ENCODE data around the gene RAB3D. TPM values are rescaled to one million over a fixed set of nuclear protein-coding genes. Genes with fewer than 3 reads are reported as not detected.

Gene RAB3D
- total and polyA plus RNA-seq, 3 experiments from 2014 or later: 3.2 to 4.5 (median 3.7) TPM

DNA sequence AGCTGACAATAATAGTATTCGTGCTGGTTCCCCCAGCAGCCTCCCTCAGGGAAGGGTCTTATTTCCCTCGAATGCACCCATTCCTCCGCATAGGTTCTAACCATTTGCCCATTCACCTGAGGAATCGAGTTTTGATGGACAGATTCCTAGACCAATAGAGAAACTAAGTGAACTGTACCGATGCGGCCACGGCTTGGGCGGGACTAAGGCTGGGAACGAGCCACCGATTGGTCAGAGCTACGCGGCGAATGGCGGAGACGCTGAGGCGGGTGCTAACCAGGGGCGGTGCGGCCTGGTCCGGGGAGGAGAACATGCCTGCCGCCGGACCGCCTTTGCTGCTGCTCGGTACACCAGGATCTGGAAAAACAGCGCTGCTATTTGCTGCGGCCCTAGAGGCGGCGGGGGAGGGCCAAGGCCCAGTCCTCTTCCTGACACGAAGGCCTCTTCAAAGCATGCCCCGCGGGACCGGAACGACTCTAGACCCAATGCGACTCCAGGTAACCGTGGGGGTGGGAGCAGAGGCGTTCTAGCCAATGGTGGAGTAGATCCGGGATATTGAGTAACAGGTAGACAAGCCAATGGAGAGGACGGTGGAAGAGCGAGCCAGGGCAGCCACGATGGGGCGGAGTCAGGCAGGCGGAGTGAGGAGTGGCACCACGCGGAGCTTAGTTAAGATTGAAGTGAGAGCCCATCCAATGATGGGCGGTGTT lies 35.1 kb upstream of the RAB3D start, which contains the start of gene SWSAP1:
SWSAP1 (plus strand) TSS at position 234 of the 710 bp plus-strand sequence; CDS start at position 249, 15 bp downstream.
- DNase-seq: peak; percentile 94 to 99 (median 98)
- H3K4me3 Mint-ChIP-seq: peak within 1 kb of the TSS in 1 of 7 donors; percentile 37
- ChIA-PET CTCF (interaction anchor here (0.6 to 3.6 kb wide), 10 partner anchors 9 to 286 kb away, joined by 3 to 22 read pairs (median 4); partner anchors contain the start of genes CCDC159, EPOR, ODAD3 and PRKCSH), POLR2A (interaction anchor here (0.7 to 2.1 kb wide), 12 partner anchors 8 to 413 kb away, joined by 3 to 24 read pairs (median 4); partner anchors contain the start of genes CCDC159, ECSIT, ELOF1 and EPOR)
- no peaks in the 10 kb centered on the region for H3K36me3 ChIP-seq (ENCODE audit: insufficient read depth, low read length)
- peaks cover 13 to 21% (median 15%) of the 10 kb centered on the region in 3 donors for H3K4me1 Mint-ChIP-seq
- peak within 1 kb of the TSS; percentile 88 for H3K27ac ChIP-seq (ENCODE audit: low read depth, low read length)
- no peaks in the 10 kb centered on the region for H3K9me3 ChIP-seq (ENCODE audit: low read length)
- H3K9me3 Mint-ChIP-seq: no peaks in the 10 kb centered on the region
- H3K27ac Mint-ChIP-seq: peak within 1 kb of the TSS in 1 of 8 donors; percentile 70
- peaks cover 33% of the 10 kb centered on the region for H3K4me1 ChIP-seq (ENCODE audit: insufficient read depth, low read length)
- no peaks in the 10 kb centered on the region for H3K27me3 ChIP-seq (ENCODE audit: insufficient read depth, low read length, poor library complexity, severe bottlenecking)
- no peaks in the 10 kb centered on the region for H3K27me3 Mint-ChIP-seq
- H3K36me3 Mint-ChIP-seq: peaks cover 8 to 19% (median 11%) of the 10 kb centered on the region in 3 donors
- H3K4me3 ChIP-seq (ENCODE audit: low read length): peak within 1 kb of the TSS; percentile 57

DNA sequence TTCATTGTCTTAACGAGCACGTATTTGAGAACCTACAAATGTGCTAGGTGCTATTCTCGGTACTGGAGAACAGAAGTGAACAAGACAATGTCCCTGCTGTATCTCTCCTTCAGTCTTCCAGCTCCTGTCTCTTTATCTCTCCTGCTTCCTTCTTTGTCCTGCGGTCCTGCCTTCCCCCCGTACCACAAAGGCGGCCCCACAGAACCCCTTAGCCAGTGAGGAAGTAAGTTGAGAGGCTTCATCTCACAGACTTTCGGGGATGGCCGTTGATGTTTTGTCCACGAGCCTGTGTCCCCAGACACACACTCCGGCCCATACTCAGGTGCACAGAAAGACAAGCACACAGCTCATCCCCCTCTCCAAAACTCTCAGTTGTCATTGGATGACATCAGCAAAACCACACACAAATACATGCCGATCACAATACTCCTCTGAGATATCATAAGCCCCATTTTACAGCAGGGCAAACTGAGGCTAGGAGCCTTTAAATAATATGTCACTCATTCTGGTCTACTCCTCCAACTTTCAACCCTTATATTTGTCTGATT lies 34.5 kb upstream of the RAB3D start:
- no peaks in the 10 kb centered on the region for H3K9me3 Mint-ChIP-seq

DNA sequence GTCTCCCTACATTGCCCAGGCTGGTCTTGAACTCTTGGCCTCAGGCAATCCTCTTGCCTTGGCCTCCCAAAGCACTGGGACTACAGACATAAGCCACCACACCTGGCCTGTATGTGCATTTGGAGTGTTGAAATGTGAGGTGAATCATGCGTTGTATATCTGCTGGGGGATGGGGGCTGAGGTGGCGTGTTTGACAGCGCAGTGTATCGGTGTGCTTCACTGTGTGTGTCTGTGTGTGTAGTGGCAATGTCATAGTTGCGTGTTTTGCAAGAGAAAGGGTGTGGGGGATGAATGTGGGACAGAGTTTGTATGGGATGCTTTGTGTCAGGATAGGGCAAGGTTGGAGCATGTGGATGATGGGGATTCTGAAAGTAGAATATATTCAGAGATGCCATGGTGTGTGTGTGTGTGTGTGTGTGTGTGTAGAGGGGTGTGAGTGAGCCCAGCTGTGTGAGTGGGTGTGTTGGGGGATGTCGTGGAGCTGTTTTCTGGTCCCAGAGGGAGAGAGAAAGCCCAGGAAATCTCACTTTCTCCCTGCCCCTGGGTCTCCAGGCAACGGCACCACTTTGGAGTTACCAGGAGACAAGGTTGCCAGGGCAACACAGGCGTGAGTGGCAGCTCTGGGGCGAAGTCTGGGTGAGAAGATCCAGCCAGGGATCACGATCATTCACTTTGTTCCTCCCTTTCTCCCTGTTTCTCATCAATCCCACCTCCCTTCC lies 33.9 kb upstream of the RAB3D start:
- peak overlapping the region; percentile 4 to 50 (median 32) for H3K4me3 Mint-ChIP-seq
- Histone ChIP-seq H3K27ac (ENCODE audit: low read depth, low read length) (no peak overlapping the region), H3K9me3 (ENCODE audit: low read length) (no peaks in the 10 kb centered on the region)

More for the DNA sequence above, 34.5 kb upstream of the RAB3D start:
- H3K4me1 ChIP-seq (ENCODE audit: insufficient read depth, low read length): peaks cover 33% of the 10 kb centered on the region
- Mint-ChIP-seq H3K36me3 (peaks cover 8 to 24% (median 11%) of the 10 kb centered on the region in 3 donors), H3K4me1 (peaks cover 13 to 21% (median 15%) of the 10 kb centered on the region in 3 donors), H3K27ac (no peak overlapping the region), H3K27me3 (no peaks in the 10 kb centered on the region), H3K4me3 (no peak overlapping the region)
- POLR2A ChIA-PET: interaction anchor here (1.1 to 2.1 kb wide), 9 partner anchors 9 to 412 kb away, joined by 3 to 24 read pairs (median 3); partner anchors contain the start of genes CCDC159, ECSIT, ELOF1 and EPOR
- H3K9me3 ChIP-seq (ENCODE audit: low read length): no peaks in the 10 kb centered on the region
- H3K27ac ChIP-seq (ENCODE audit: low read depth, low read length): peak overlapping the region; percentile 88
- CTCF ChIA-PET: interaction anchor here (0.7 to 3.6 kb wide), 7 partner anchors 9 to 109 kb away, joined by 3 to 22 read pairs (median 5); partner anchors contain the start of genes CCDC159, EPOR, ODAD3 and PRKCSH
- H3K36me3 ChIP-seq (ENCODE audit: insufficient read depth, low read length): no peaks in the 10 kb centered on the region
- H3K27me3 ChIP-seq (ENCODE audit: insufficient read depth, low read length, poor library complexity, severe bottlenecking): no peaks in the 10 kb centered on the region
- H3K4me3 ChIP-seq (ENCODE audit: low read length): peak overlapping the region; percentile 57
- no peak for DNase-seq

DNA sequence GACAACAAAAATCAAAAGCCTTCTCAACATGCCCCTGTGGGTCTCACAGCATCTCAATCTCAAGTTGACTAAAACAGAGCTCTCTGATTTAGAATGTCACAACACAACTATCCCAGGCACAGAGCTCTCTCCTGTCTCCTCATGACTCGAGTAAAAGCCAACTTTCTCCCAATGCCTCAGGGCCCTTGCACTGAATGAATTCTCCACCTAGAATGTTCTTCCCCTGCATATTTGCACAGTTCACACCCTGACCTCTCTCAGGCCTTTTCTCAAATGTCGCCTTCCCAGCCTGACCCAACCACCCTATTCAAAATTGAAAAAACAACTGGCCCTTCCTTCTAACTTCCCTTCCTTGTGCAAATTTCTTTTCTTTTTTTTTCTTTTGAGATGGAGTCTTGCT lies 31.3 kb upstream of the RAB3D start:
- H3K4me1 Mint-ChIP-seq: peaks cover 0 to 4% (median 2%) of the 10 kb centered on the region in 3 donors
- peak overlapping the region in 2 of 8 donors; percentile 20 to 43 for H3K27ac Mint-ChIP-seq
- no peak overlapping the region for H3K4me3 Mint-ChIP-seq
- CTCF ChIA-PET: no interaction called here
- no peaks in the 10 kb centered on the region for H3K9me3 ChIP-seq (ENCODE audit: low read length)
- no peak for DNase-seq
- no peaks in the 10 kb centered on the region for H3K27me3 Mint-ChIP-seq
- no peak overlapping the region for H3K27ac ChIP-seq (ENCODE audit: low read depth, low read length)
- no peaks in the 10 kb centered on the region for H3K27me3 ChIP-seq (ENCODE audit: insufficient read depth, low read length, poor library complexity, severe bottlenecking)
- H3K4me1 ChIP-seq (ENCODE audit: insufficient read depth, low read length): peaks cover 16% of the 10 kb centered on the region
- POLR2A ChIA-PET: no interaction called here
- H3K4me3 ChIP-seq (ENCODE audit: low read length): no peak overlapping the region
- no peaks in the 10 kb centered on the region for H3K9me3 Mint-ChIP-seq
- H3K36me3 Mint-ChIP-seq: peaks cover 4 to 34% (median 7%) of the 10 kb centered on the region in 3 donors
- no peaks in the 10 kb centered on the region for H3K36me3 ChIP-seq (ENCODE audit: insufficient read depth, low read length)

More for the DNA sequence above, 33.9 kb upstream of the RAB3D start:
- Mint-ChIP-seq H3K36me3 (peaks cover 8 to 27% (median 11%) of the 10 kb centered on the region in 3 donors), H3K9me3 (no peaks in the 10 kb centered on the region), H3K27me3 (no peaks in the 10 kb centered on the region), H3K27ac (peak overlapping the region in 2 of 8 donors; percentile 2 to 70), H3K4me1 (peaks cover 10 to 21% (median 11%) of the 10 kb centered on the region in 3 donors)
- Histone ChIP-seq H3K36me3 (ENCODE audit: insufficient read depth, low read length) (no peaks in the 10 kb centered on the region), H3K27me3 (ENCODE audit: insufficient read depth, low read length, poor library complexity, severe bottlenecking) (no peaks in the 10 kb centered on the region), H3K4me3 (ENCODE audit: low read length) (no peak overlapping the region), H3K4me1 (ENCODE audit: insufficient read depth, low read length) (peaks cover 33% of the 10 kb centered on the region)
- ChIA-PET POLR2A (interaction anchor here (1.1 to 2.1 kb wide), 3 partner anchors 10 to 186 kb away, joined by 3 to 24 read pairs (median 5); partner anchors contain the start of genes CCDC159, ELOF1 and TMEM205), CTCF (interaction anchor here (0.8 to 3.6 kb wide), 3 partner anchors 10 to 109 kb away, joined by 3 to 22 read pairs (median 11); partner anchors contain the start of genes EPOR, ODAD3 and PRKCSH)
- DNase-seq: no peak

DNA sequence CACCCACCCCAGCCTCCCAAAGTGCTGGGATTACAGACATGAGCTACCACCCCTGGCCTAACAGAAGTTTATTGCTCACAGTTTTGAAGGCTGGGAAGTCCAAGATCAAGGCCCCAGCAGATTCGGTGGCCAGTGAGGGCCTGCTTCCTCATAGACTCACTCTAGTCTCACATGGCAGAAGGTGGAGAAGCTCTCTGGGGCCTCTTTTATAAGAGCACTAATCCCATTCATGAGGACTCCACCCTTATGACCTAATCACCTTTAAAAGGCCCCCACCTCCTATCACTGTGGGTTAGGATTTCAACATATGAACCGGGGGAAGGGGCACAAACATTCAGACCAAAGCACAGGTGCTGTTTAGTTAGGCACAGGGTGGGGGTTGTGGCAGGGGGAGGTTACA lies 28.1 kb upstream of the RAB3D start:
- no peaks in the 10 kb centered on the region for H3K27me3 Mint-ChIP-seq
- no peak for DNase-seq
- peaks cover 4 to 43% (median 6%) of the 10 kb centered on the region in 3 donors for H3K36me3 Mint-ChIP-seq
- peaks cover 0 to 2% (median 0%) of the 10 kb centered on the region in 3 donors for H3K4me1 Mint-ChIP-seq
- CTCF ChIA-PET: interaction anchor here (1.4 kb wide), 1 partner anchor 13 kb away, joined by 4 read pairs; no protein-coding TSS in a partner anchor
- POLR2A ChIA-PET: no interaction called here
- H3K9me3 Mint-ChIP-seq: no peaks in the 10 kb centered on the region
- no peak overlapping the region for H3K4me3 Mint-ChIP-seq
- no peaks in the 10 kb centered on the region for H3K4me1 ChIP-seq (ENCODE audit: insufficient read depth, low read length)
- H3K9me3 ChIP-seq (ENCODE audit: low read length): no peaks in the 10 kb centered on the region
- H3K4me3 ChIP-seq (ENCODE audit: low read length): no peak overlapping the region
- H3K27ac Mint-ChIP-seq: no peak overlapping the region
- H3K27me3 ChIP-seq (ENCODE audit: insufficient read depth, low read length, poor library complexity, severe bottlenecking): no peaks in the 10 kb centered on the region
- no peak overlapping the region for H3K27ac ChIP-seq (ENCODE audit: low read depth, low read length)
- H3K36me3 ChIP-seq (ENCODE audit: insufficient read depth, low read length): no peaks in the 10 kb centered on the region

DNA sequence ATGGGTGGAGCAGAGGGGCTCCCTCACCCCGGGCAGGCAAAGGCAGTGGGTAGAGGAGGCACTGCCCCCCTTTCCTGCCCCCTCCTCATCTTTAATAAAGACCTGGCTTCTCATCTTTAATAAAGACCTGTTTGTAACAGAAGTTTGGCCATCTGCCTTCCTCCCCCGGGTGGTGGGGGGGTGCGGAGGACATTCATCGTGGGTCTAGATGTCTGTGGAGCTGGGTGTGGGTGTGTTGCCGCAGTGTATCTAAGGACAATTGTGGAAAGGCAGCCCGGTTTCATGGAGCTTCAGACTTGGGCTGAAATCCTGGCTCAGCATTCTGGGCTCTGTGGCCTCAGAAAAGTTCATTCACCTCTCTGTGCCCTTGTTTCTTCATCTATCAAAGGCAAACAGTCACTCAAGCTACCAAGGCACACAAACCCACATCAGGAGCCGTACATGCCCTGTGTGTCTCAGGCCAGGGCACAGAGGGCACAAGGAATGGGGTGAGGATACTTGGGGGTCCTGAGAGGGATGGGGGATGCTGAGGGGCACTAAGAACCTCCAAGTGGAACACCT lies 26.2 kb upstream of the RAB3D start:
- Mint-ChIP-seq H3K4me3 (no peak overlapping the region), H3K36me3 (peaks cover under 1 to 36% (median 4%) of the 10 kb centered on the region in 3 donors), H3K27me3 (no peaks in the 10 kb centered on the region), H3K9me3 (no peaks in the 10 kb centered on the region), H3K4me1 (no peaks in the 10 kb centered on the region), H3K27ac (peak overlapping the region in 1 of 8 donors; percentile 91)
- Histone ChIP-seq H3K4me3 (ENCODE audit: low read length) (no peak overlapping the region), H3K27ac (ENCODE audit: low read depth, low read length) (no peak overlapping the region), H3K9me3 (ENCODE audit: low read length) (no peaks in the 10 kb centered on the region), H3K36me3 (ENCODE audit: insufficient read depth, low read length) (no peaks in the 10 kb centered on the region), H3K27me3 (ENCODE audit: insufficient read depth, low read length, poor library complexity, severe bottlenecking) (no peaks in the 10 kb centered on the region), H3K4me1 (ENCODE audit: insufficient read depth, low read length) (no peaks in the 10 kb centered on the region)
- ChIA-PET CTCF (no interaction called here), POLR2A (no interaction called here)
- no peak for DNase-seq

- H3K9me3 Mint-ChIP-seq: no peaks in the 10 kb centered on the region
- H3K27me3 Mint-ChIP-seq: no peaks in the 10 kb centered on the region
- H3K4me3 ChIP-seq (ENCODE audit: low read length): no peak overlapping the region
- no peak overlapping the region for H3K4me3 Mint-ChIP-seq
- no peak for DNase-seq
- POLR2A ChIA-PET: no interaction called here
- CTCF ChIA-PET: no interaction called here
- H3K27ac ChIP-seq (ENCODE audit: low read depth, low read length): no peak overlapping the region
- H3K9me3 ChIP-seq (ENCODE audit: low read length): no peaks in the 10 kb centered on the region
- no peaks in the 10 kb centered on the region for H3K4me1 ChIP-seq (ENCODE audit: insufficient read depth, low read length)
- no peaks in the 10 kb centered on the region for H3K4me1 Mint-ChIP-seq
- peaks cover 0 to 34% (median 3%) of the 10 kb centered on the region in 3 donors for H3K36me3 Mint-ChIP-seq
- H3K27ac Mint-ChIP-seq: no peak overlapping the region
- no peaks in the 10 kb centered on the region for H3K36me3 ChIP-seq (ENCODE audit: insufficient read depth, low read length)
- H3K27me3 ChIP-seq (ENCODE audit: insufficient read depth, low read length, poor library complexity, severe bottlenecking): no peaks in the 10 kb centered on the region
These were observed 25.5 kb upstream of the RAB3D start for GRCh38 chr19:11364935-11365334.

Data from CD8-positive, alpha-beta memory T cell (primary cell).